ENCODE results near the gene SMIM21.

- TF ChIP-seq, protein P1, sequence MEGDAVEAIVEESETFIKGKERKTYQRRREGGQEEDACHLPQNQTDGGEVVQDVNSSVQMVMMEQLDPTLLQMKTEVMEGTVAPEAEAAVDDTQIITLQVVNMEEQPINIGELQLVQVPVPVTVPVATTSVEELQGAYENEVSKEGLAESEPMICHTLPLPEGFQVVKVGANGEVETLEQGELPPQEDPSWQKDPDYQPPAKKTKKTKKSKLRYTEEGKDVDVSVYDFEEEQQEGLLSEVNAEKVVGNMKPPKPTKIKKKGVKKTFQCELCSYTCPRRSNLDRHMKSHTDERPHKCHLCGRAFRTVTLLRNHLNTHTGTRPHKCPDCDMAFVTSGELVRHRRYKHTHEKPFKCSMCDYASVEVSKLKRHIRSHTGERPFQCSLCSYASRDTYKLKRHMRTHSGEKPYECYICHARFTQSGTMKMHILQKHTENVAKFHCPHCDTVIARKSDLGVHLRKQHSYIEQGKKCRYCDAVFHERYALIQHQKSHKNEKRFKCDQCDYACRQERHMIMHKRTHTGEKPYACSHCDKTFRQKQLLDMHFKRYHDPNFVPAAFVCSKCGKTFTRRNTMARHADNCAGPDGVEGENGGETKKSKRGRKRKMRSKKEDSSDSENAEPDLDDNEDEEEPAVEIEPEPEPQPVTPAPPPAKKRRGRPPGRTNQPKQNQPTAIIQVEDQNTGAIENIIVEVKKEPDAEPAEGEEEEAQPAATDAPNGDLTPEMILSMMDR (conservative IDR thresholded peaks at IDR 0.05 in 1 of 2, IDR thresholded peaks at IDR 0.05 in 1 of 2; ENCODE audit: extremely low read depth in 1 of 2, insufficient read depth in 1 of 2, low read depth in 1 of 2, low read length in 2 of 2), result no peak
- no peak for TF ChIP-seq EZH2 (IDR thresholded peaks at IDR 0.05; ENCODE audit: borderline replicate concordance, low read length)
These were observed 62.3 kb downstream of the SMIM21 start for GRCh38 chr18:75365254-75365629.
